H9 (cell line): ENCODE data around the gene KDM4C. TPM values are rescaled to one million over a fixed set of nuclear protein-coding genes. Genes with fewer than 3 reads are reported as not detected.

Experiments used
- DNase-seq: peaks from one replicate; pipeline ENCODE4 v3.0.0-alpha.2; 2017
- H2AFZ ChIP-seq: one replicate; pipeline ENCODE4 v1.6.1; 2013; ENCODE audit warnings: mild to moderate bottlenecking, low read length, control low read depth, moderate library complexity
- H2AK5ac ChIP-seq: 2 replicates; pipeline ENCODE4 v1.6.1; 2013; ENCODE audit warnings: low read length, control low read depth, mixed read lengths; ENCODE audit not compliant: insufficient read length
- H2BK120ac ChIP-seq: one replicate; pipeline ENCODE4 v1.6.1; 2013; ENCODE audit warnings: low read depth, mild to moderate bottlenecking, low read length, control low read depth, inconsistent platforms; ENCODE audit not compliant: poor library complexity, severe bottlenecking
- H2BK12ac ChIP-seq: 2 replicates; pipeline ENCODE4 v1.6.1; 2013; ENCODE audit warnings: low read length, control low read depth, mixed read lengths, low read depth; ENCODE audit not compliant: insufficient read length
- H2BK15ac ChIP-seq: 2 replicates; pipeline ENCODE4 v1.6.1; 2013; ENCODE audit warnings: low read depth, low read length, control low read depth
- H2BK20ac ChIP-seq: one replicate; pipeline ENCODE4 v1.6.1; 2013; ENCODE audit warnings: low read depth, mild to moderate bottlenecking, low read length, control low read depth, inconsistent platforms; ENCODE audit not compliant: poor library complexity, severe bottlenecking
- H2BK5ac ChIP-seq: 2 replicates; pipeline ENCODE4 v1.6.1; 2013; ENCODE audit warnings: low read length, control low read depth, mixed read lengths; ENCODE audit not compliant: insufficient read length
- H3K14ac ChIP-seq: 2 replicates; pipeline ENCODE4 v1.6.1; 2013; ENCODE audit warnings: low read length, control low read depth; ENCODE audit not compliant: insufficient read depth
- H3K18ac ChIP-seq: 2 replicates; pipeline ENCODE4 v1.6.1; 2013; ENCODE audit warnings: low read depth, mild to moderate bottlenecking, mixed read lengths, low read length, control low read depth; ENCODE audit not compliant: insufficient read length
- H3K23ac ChIP-seq: 2 replicates; pipeline ENCODE4 v1.6.1; 2013; ENCODE audit warnings: low read length, control low read depth, mixed read lengths, low read depth; ENCODE audit not compliant: insufficient read length
- H3K23me2 ChIP-seq: 2 replicates; pipeline ENCODE4 v1.6.1; 2013; ENCODE audit warnings: low read depth, mild to moderate bottlenecking, mixed read lengths, low read length, control low read depth; ENCODE audit not compliant: insufficient read length, poor library complexity, severe bottlenecking
- H3K27ac ChIP-seq: 2 replicates; pipeline ENCODE4 v1.5.1; 2013; ENCODE audit warnings: low read length, control low read depth, mixed read lengths, low read depth; ENCODE audit not compliant: insufficient read length
- H3K27me3 ChIP-seq: 2 replicates; pipeline ENCODE4 v1.6.1; 2013; ENCODE audit warnings: low read length, control low read depth, inconsistent platforms; ENCODE audit not compliant: insufficient read depth
- H3K4ac ChIP-seq: 2 replicates; pipeline ENCODE4 v1.6.1; 2013; ENCODE audit warnings: low read depth, mild to moderate bottlenecking, control low read depth, inconsistent platforms, low read length, moderate library complexity
- H3K4me1 ChIP-seq: 2 replicates; pipeline ENCODE4 v1.6.1; 2013; ENCODE audit warnings: low read length, control low read depth, inconsistent platforms; ENCODE audit not compliant: insufficient read depth
- H3K4me2 ChIP-seq: 2 replicates; pipeline ENCODE4 v1.6.1; 2013; ENCODE audit warnings: low read length, control low read depth, mixed read lengths; ENCODE audit not compliant: insufficient read length, insufficient read depth
- H3K56ac ChIP-seq: 2 replicates; pipeline ENCODE4 v1.6.1; 2013; ENCODE audit warnings: low read depth, mild to moderate bottlenecking, mixed read lengths, low read length, control low read depth; ENCODE audit not compliant: insufficient read length
- H3K79me1 ChIP-seq: 2 replicates; pipeline ENCODE4 v1.6.1; 2013; ENCODE audit warnings: low read depth, mild to moderate bottlenecking, moderate library complexity, low read length, control low read depth, inconsistent platforms; ENCODE audit not compliant: insufficient read depth, poor library complexity, severe bottlenecking
- H3K79me2 ChIP-seq: 2 replicates; pipeline ENCODE4 v1.6.1; 2013; ENCODE audit warnings: low read length, control low read depth, inconsistent platforms; ENCODE audit not compliant: insufficient read depth
- H3K9ac ChIP-seq: 2 replicates; pipeline ENCODE4 v1.6.1; 2013; ENCODE audit warnings: low read length, control low read depth, mixed read lengths; ENCODE audit not compliant: insufficient read length; ENCODE audit errors: extremely low read depth
- H3K9me3 ChIP-seq: one replicate; pipeline ENCODE4 v1.6.1; 2013; ENCODE audit warnings: low read depth, low read length, inconsistent platforms; ENCODE audit not compliant: control insufficient read depth
- H3T11ph ChIP-seq: one replicate; pipeline ENCODE4 v1.6.1; 2013; ENCODE audit warnings: mild to moderate bottlenecking, low read length, control low read depth, inconsistent platforms
- H4K20me1 ChIP-seq: one replicate; pipeline ENCODE4 v1.6.1; 2013; ENCODE audit not compliant: control insufficient read depth, insufficient read length, insufficient read depth
- H4K5ac ChIP-seq: 2 replicates; pipeline ENCODE4 v1.6.1; 2013; ENCODE audit warnings: low read depth, mild to moderate bottlenecking, mixed read lengths, low read length, control low read depth; ENCODE audit not compliant: insufficient read length
- H4K8ac ChIP-seq: replicated peaks from 2 replicates; pipeline ENCODE4 v1.6.1; 2013; ENCODE audit warnings: low read length, control low read depth, mixed read lengths, low read depth; ENCODE audit not compliant: insufficient read length
- H4K91ac ChIP-seq: 2 replicates; pipeline ENCODE4 v1.6.1; 2013; ENCODE audit warnings: low read depth, mild to moderate bottlenecking, moderate library complexity, mixed read lengths, low read length, control low read depth; ENCODE audit not compliant: insufficient read length
- H3K27ac Mint-ChIP-seq, 3 experiments: 2 replicates in 2 of 3; 3 replicates in 1 of 3; pipeline ENCODE4 v1.8.0; 2020 to 2021; ENCODE audit warnings: mixed read lengths in 3 of 3, mild to moderate bottlenecking in 1 of 3, moderate library complexity in 1 of 3
- H3K27me3 Mint-ChIP-seq: 2 replicates; pipeline ENCODE4 v1.8.0; 2021; ENCODE audit warnings: low read depth, mild to moderate bottlenecking, moderate library complexity, mixed read lengths
- H3K36me3 Mint-ChIP-seq, 3 experiments: 2 replicates in 2 of 3; 3 replicates in 1 of 3; pipeline ENCODE4 v1.8.0; 2020 to 2021; ENCODE audit warnings: low read depth in 3 of 3, mixed read lengths in 3 of 3; ENCODE audit not compliant: insufficient read depth in 1 of 3
- H3K4me1 Mint-ChIP-seq, 2 experiments: 2 replicates each; pipeline ENCODE4 v1.8.0; 2020; ENCODE audit warnings: mixed read lengths in 2 of 2
- H3K4me3 Mint-ChIP-seq, 2 experiments: 2 replicates in 1 of 2; 3 replicates in 1 of 2; pipeline ENCODE4 v1.8.0; 2020 to 2021; ENCODE audit warnings: mild to moderate bottlenecking in 2 of 2, mixed read lengths in 2 of 2, moderate library complexity in 1 of 2
- H3K9me3 Mint-ChIP-seq, 2 experiments: 2 replicates in 1 of 2; 3 replicates in 1 of 2; pipeline ENCODE4 v1.8.0; 2020; ENCODE audit warnings: mild to moderate bottlenecking in 2 of 2, mixed read lengths in 2 of 2, moderate library complexity in 1 of 2
- WGBS: extraction: QIAGEN DNeasy Blood & Tissue Kit; methylation state at CpG from one replicate; pipeline ENCODE4 v1.1.7; 2013; ENCODE audit warnings: missing lambda C conversion rate, low lambda C conversion rate, mixed read lengths; ENCODE audit not compliant: insufficient read length; ENCODE audit errors: extremely low coverage; 5-methylcytosine and 5-hydroxymethylcytosine counted together
- total RNA-seq: library from RNA; stranded (reverse); gene quantifications from 2 replicates; pipeline ENCODE4 v1.2.1, GENCODE V29; 2021
- TF ChIP-seq, protein P1 (sequence below): fragments of 200-600 bp; sonication (generic); conservative IDR thresholded peaks from 3 replicates; pipeline ENCODE4 v1.8.0; 2021; ENCODE audit warnings: antibody characterized with exemption, mild to moderate bottlenecking

KDM4C gene
- total RNA-seq, 1 experiment from 2014 or later, result 24.0 TPM

DNA sequence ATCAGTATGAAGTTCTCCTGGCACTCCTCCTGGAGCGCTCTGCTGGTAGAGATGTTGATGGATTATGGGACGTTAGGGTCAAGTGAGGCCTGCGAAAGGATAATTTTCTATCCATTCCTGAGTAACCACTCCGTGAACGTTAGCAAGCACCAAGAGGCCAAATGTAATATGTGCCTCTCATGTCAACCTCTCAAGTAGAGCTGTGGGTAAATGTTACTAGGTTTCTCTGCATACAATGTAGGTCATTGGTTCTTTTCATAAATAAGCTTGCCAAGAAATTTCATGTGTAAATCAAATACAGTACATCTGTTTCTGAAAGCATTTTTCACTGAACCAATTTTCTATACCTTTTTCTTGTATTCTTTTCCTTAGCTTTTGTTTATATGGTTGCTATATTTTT is 126.3 kb downstream of the KDM4C start:
- no peak overlapping the region for H3K27ac Mint-ChIP-seq
- Histone ChIP-seq H3K27me3 (no peaks in the 10 kb centered on the region), H4K5ac (no peak overlapping the region), H2AFZ (no peak overlapping the region), H3K9ac (no peak overlapping the region), H3K79me2 (no peaks in the 10 kb centered on the region), H3K14ac (no peak overlapping the region), H3K18ac (no peak overlapping the region), H3K56ac (no peak overlapping the region), H3K9me3 (no peaks in the 10 kb centered on the region), H3K4me1 (no peaks in the 10 kb centered on the region; the same call in 1 of the 2 replicates), H2BK120ac (no peak overlapping the region), H2BK5ac (no peak overlapping the region), H4K20me1 (no peaks in the 10 kb centered on the region), H2BK20ac (no peak overlapping the region), H3K4me2 (no peak overlapping the region), H4K91ac (no peak overlapping the region), H3T11ph (no peak overlapping the region), H3K4ac (no peak overlapping the region), H3K27ac (no peak overlapping the region), H2BK12ac (no peak overlapping the region), H2BK15ac (no peak overlapping the region), H3K79me1 (no peaks in the 10 kb centered on the region), H3K23me2 (no peaks in the 10 kb centered on the region), H2AK5ac (no peak overlapping the region), H4K8ac (no peak overlapping the region), H3K23ac (no peak overlapping the region)
- no peaks in the 10 kb centered on the region for H3K9me3 Mint-ChIP-seq
- TF ChIP-seq, protein P1, sequence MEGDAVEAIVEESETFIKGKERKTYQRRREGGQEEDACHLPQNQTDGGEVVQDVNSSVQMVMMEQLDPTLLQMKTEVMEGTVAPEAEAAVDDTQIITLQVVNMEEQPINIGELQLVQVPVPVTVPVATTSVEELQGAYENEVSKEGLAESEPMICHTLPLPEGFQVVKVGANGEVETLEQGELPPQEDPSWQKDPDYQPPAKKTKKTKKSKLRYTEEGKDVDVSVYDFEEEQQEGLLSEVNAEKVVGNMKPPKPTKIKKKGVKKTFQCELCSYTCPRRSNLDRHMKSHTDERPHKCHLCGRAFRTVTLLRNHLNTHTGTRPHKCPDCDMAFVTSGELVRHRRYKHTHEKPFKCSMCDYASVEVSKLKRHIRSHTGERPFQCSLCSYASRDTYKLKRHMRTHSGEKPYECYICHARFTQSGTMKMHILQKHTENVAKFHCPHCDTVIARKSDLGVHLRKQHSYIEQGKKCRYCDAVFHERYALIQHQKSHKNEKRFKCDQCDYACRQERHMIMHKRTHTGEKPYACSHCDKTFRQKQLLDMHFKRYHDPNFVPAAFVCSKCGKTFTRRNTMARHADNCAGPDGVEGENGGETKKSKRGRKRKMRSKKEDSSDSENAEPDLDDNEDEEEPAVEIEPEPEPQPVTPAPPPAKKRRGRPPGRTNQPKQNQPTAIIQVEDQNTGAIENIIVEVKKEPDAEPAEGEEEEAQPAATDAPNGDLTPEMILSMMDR, result no peak
- H3K36me3 Mint-ChIP-seq, result peaks cover 0 to 3% (median 0%) of the 10 kb centered on the region in 3 experiments; a peak in 2 of 7 replicates
- peaks cover 3 to 6% of the 10 kb centered on the region in 2 experiments; a peak in 3 of 4 replicates for H3K4me1 Mint-ChIP-seq
- DNase-seq, result no peak
- H3K4me3 Mint-ChIP-seq, result no peak overlapping the region
- no peaks in the 10 kb centered on the region for H3K27me3 Mint-ChIP-seq
- WGBS, result no CpG with 5 or more reads among the region's 5 CpGs
